Upper lobe of left lung (tissue), 4 donors: ENCODE data around the gene MICAL2.

Experiments used
- POLR2A ChIP-seq, 4 donors: fragments of 450-650 bp; IDR thresholded peaks; one replicate each; pipeline ENCODE4 v1.5.1; 2016 to 2017; ENCODE audit warnings: antibody characterized with exemption in 4 of 4, mild to moderate bottlenecking in 2 of 4
- POLR2AphosphoS5 ChIP-seq, 2 donors: sonication (generic); formaldehyde crosslinking; IDR thresholded peaks; one replicate each; pipeline ENCODE4 v1.5.1; 2017; ENCODE audit warnings: antibody characterized with exemption in 2 of 2
- TF ChIP-seq, protein P1 (sequence below), 6 experiments: fragments of 450-650 bp in 4 of 6; fragments of 200-600 bp in 2 of 6; sonication (generic) in 2 of 6; IDR thresholded peaks; one replicate each; pipeline ENCODE4 v1.5.1; 2016 to 2019; ENCODE audit warnings: antibody characterized with exemption in 6 of 6

DNA sequence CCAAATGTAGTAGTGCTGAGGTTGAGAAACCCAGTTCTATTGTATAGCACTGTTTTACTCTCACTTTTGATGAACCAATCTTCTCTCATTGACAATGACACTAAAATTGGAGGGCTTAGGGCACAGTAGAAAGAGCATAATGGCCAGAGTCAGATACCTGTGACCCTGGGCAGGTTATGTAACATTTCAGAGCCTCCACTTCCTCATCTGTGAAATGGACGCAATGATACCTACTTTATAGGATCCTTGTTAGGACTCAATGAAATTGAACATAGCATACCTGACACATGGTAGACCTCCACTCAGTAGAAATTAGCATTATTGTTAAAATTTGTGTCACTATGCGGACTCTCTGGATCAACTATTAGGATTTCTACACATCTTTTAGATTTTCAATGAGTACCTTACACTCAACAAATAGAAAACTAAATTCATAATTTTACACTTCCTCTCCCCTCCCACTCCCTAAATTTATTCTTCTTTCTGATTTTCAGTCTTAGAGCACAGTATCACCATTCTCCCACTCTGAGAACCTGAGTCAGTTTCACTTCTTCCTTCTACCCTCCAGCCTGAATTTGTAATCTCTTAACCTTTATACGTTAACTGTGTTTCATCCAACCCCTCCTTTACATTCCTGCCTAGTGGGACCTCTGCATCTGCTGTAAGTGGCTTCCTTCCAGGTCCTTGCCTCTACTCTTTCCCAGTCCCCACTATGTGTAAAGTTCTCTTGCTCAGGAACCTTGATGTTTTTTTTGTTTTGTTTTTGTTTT is 78.3 kb downstream of the MICAL2 start:
- TF ChIP-seq POLR2AphosphoS5 (IDR thresholded peaks at IDR 0.05) (no peak), POLR2A (IDR thresholded peaks at IDR 0.05) (no peak)
- TF ChIP-seq, protein P1, sequence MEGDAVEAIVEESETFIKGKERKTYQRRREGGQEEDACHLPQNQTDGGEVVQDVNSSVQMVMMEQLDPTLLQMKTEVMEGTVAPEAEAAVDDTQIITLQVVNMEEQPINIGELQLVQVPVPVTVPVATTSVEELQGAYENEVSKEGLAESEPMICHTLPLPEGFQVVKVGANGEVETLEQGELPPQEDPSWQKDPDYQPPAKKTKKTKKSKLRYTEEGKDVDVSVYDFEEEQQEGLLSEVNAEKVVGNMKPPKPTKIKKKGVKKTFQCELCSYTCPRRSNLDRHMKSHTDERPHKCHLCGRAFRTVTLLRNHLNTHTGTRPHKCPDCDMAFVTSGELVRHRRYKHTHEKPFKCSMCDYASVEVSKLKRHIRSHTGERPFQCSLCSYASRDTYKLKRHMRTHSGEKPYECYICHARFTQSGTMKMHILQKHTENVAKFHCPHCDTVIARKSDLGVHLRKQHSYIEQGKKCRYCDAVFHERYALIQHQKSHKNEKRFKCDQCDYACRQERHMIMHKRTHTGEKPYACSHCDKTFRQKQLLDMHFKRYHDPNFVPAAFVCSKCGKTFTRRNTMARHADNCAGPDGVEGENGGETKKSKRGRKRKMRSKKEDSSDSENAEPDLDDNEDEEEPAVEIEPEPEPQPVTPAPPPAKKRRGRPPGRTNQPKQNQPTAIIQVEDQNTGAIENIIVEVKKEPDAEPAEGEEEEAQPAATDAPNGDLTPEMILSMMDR (IDR thresholded peaks at IDR 0.05): no peak
